ENCODE measurements around the gene LYRM1.
A peak's percentile ranks its signal among the peaks of the same experiment; 100 is the strongest.

Gene LYRM1

GRCh38 chr16:20865420-20866131 is 35.0 kb upstream of the LYRM1 start:
- no peak for TF ChIP-seq POLR2A (IDR thresholded peaks at IDR 0.05; ENCODE audit: low read depth, low read length)
- FAIRE-seq (no peak), DNase-seq (ENCODE audit: insufficient read length, low spot score) (no peak)

- FAIRE-seq (peak; percentile 91), DNase-seq (ENCODE audit: insufficient read length, low spot score) (peak; percentile 75)
- TF ChIP-seq POLR2A (IDR thresholded peaks at IDR 0.05; ENCODE audit: low read depth, low read length): no peak
Observed at GRCh38 chr16:20866145-20866772, 34.3 kb upstream of the LYRM1 start.

GRCh38 chr16:20866801-20867200 is 33.8 kb upstream of the LYRM1 start:
- no peak for FAIRE-seq

GRCh38 chr16:20867585-20867984 is 33.0 kb upstream of the LYRM1 start:
- FAIRE-seq (no peak), DNase-seq (ENCODE audit: insufficient read length, low spot score) (no peak)
- TF ChIP-seq POLR2A (IDR thresholded peaks at IDR 0.05; ENCODE audit: low read depth, low read length): no peak

More at GRCh38 chr16:20866801-20867200, 33.8 kb upstream of the LYRM1 start:
- no peak for TF ChIP-seq POLR2A (IDR thresholded peaks at IDR 0.05; ENCODE audit: low read depth, low read length)
- DNase-seq (ENCODE audit: insufficient read length, low spot score): no peak

GRCh38 chr16:20868890-20869289 is 31.7 kb upstream of the LYRM1 start:
- peak; percentile 86 for FAIRE-seq
- peak; percentile 54 for DNase-seq (ENCODE audit: insufficient read length, low spot score)
- TF ChIP-seq POLR2A (IDR thresholded peaks at IDR 0.05; ENCODE audit: low read depth, low read length): no peak

GRCh38 chr16:20870122-20870820 is 30.3 kb upstream of the LYRM1 start:
- no peak for FAIRE-seq
- no peak for DNase-seq (ENCODE audit: insufficient read length, low spot score)
- TF ChIP-seq POLR2A (IDR thresholded peaks at IDR 0.05; ENCODE audit: low read depth, low read length): no peak

- TF ChIP-seq POLR2A (IDR thresholded peaks at IDR 0.05; ENCODE audit: low read depth, low read length): no peak
- FAIRE-seq (no peak), DNase-seq (ENCODE audit: insufficient read length, low spot score) (no peak)
Observed at GRCh38 chr16:20871258-20871657, 29.3 kb upstream of the LYRM1 start.

GRCh38 chr16:20871941-20872815 is 28.4 kb upstream of the LYRM1 start:
- FAIRE-seq (no peak), DNase-seq (ENCODE audit: insufficient read length, low spot score) (no peak)
- TF ChIP-seq POLR2A (IDR thresholded peaks at IDR 0.05; ENCODE audit: low read depth, low read length): no peak

- FAIRE-seq: no peak
- no peak for TF ChIP-seq POLR2A (IDR thresholded peaks at IDR 0.05; ENCODE audit: low read depth, low read length)
- no peak for DNase-seq (ENCODE audit: insufficient read length, low spot score)
Observed at GRCh38 chr16:20873331-20873730, 27.2 kb upstream of the LYRM1 start.

GRCh38 chr16:20874088-20874581 is 26.4 kb upstream of the LYRM1 start:
- TF ChIP-seq POLR2A (IDR thresholded peaks at IDR 0.05; ENCODE audit: low read depth, low read length): no peak
- DNase-seq (ENCODE audit: insufficient read length, low spot score) (no peak), FAIRE-seq (no peak)

- TF ChIP-seq POLR2A (IDR thresholded peaks at IDR 0.05; ENCODE audit: low read depth, low read length): no peak
- FAIRE-seq: no peak
- no peak for DNase-seq (ENCODE audit: insufficient read length, low spot score)
Observed at GRCh38 chr16:20875355-20875650, 25.3 kb upstream of the LYRM1 start.

GRCh38 chr16:20878682-20879147 is 21.9 kb upstream of the LYRM1 start:
- DNase-seq (ENCODE audit: insufficient read length, low spot score): no peak
- no peak for TF ChIP-seq POLR2A (IDR thresholded peaks at IDR 0.05; ENCODE audit: low read depth, low read length)
- FAIRE-seq: no peak

- DNase-seq (ENCODE audit: insufficient read length, low spot score): no peak
- no peak for TF ChIP-seq POLR2A (IDR thresholded peaks at IDR 0.05; ENCODE audit: low read depth, low read length)
- FAIRE-seq: peak; percentile 43
Observed at GRCh38 chr16:20879175-20880040, 21.2 kb upstream of the LYRM1 start.

Data from H54 (cell line).